Muscle layer of colon (tissue), 2 donors: ENCODE results near the gene KAZN.

Source experiments
- H3K27ac ChIP-seq: one replicate; pipeline ENCODE4 v1.7.0; 2013; ENCODE audit warnings: low read depth, mild to moderate bottlenecking, low read length, moderate library complexity
- H3K27me3 ChIP-seq, 2 donors: one replicate each; pipeline ENCODE4 v1.7.0; 2013; ENCODE audit warnings: low read length in 2 of 2, mild to moderate bottlenecking in 2 of 2; ENCODE audit not compliant: insufficient read depth in 2 of 2, control insufficient read depth in 1 of 2
- H3K36me3 ChIP-seq: one replicate; pipeline ENCODE4 v1.7.0; 2013; ENCODE audit warnings: mild to moderate bottlenecking, low read length; ENCODE audit not compliant: insufficient read depth
- H3K4me1 ChIP-seq: one replicate; pipeline ENCODE4 v1.7.0; 2013; ENCODE audit warnings: mild to moderate bottlenecking, low read length; ENCODE audit not compliant: insufficient read depth
- H3K4me3 ChIP-seq, 2 donors: one replicate each; pipeline ENCODE4 v1.7.0; 2013; ENCODE audit warnings: low read length in 2 of 2, low read depth in 1 of 2, mild to moderate bottlenecking in 1 of 2, moderate library complexity in 1 of 2
- H3K9ac ChIP-seq: one replicate; pipeline ENCODE4 v1.7.0; 2013; ENCODE audit warnings: low read length
- H3K9me3 ChIP-seq: one replicate; pipeline ENCODE4 v1.7.0; 2013; ENCODE audit warnings: mild to moderate bottlenecking, low read length
- donor health status: abdominal sarcoma.
- donor health status: Adenocarcinoma of cecum.

Gene KAZN

DNA sequence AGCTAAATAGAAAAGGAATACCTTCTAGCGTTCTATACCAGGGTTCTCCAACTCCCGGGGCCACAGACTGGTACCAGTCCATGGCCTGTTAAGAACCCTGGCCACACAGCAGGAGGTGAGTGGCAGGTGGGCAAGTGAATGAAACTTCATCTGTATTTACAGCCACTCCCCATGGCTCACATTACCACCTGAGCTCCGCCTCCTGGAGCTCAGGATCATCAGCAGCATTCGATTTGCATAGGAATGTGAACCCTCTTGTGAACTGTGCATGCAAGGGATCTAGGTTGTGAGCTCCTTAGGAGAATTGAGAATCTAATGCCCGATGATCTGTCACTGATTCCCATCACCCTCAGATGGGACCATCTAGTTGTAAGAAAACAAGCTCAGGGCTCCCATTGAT lies 107.3 kb downstream of the KAZN start:
- no peaks in the 10 kb centered on the region for H3K27me3 ChIP-seq
- no peaks in the 10 kb centered on the region for H3K4me1 ChIP-seq
- no peaks in the 10 kb centered on the region for H3K36me3 ChIP-seq
- no peak overlapping the region for H3K9ac ChIP-seq
- H3K4me3 ChIP-seq, result no peak overlapping the region
- no peak overlapping the region for H3K27ac ChIP-seq
- no peaks in the 10 kb centered on the region for H3K9me3 ChIP-seq

DNA sequence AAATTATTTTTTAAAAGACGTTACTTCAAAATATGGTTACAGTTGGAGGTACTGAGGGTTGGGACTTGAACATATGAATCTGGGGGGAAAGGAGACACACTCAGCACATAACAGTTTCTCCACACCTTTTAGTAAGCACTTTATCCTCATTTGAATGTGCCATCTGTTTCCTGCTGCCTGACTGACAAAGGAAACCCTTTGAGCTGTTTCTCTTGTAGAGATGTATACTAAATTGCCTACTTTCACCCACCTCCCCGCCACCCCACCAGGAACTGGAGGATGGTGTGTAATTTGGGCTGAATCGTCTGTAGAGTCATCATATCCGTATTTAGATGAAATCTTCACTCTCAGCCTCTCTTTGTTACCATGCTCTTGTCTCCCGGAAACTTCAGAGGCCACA lies 108.1 kb downstream of the KAZN start:
- Histone ChIP-seq H3K27ac (no peak overlapping the region), H3K9ac (no peak overlapping the region), H3K27me3 (no peaks in the 10 kb centered on the region), H3K4me1 (no peaks in the 10 kb centered on the region), H3K9me3 (no peaks in the 10 kb centered on the region), H3K4me3 (no peak overlapping the region), H3K36me3 (no peaks in the 10 kb centered on the region)

DNA sequence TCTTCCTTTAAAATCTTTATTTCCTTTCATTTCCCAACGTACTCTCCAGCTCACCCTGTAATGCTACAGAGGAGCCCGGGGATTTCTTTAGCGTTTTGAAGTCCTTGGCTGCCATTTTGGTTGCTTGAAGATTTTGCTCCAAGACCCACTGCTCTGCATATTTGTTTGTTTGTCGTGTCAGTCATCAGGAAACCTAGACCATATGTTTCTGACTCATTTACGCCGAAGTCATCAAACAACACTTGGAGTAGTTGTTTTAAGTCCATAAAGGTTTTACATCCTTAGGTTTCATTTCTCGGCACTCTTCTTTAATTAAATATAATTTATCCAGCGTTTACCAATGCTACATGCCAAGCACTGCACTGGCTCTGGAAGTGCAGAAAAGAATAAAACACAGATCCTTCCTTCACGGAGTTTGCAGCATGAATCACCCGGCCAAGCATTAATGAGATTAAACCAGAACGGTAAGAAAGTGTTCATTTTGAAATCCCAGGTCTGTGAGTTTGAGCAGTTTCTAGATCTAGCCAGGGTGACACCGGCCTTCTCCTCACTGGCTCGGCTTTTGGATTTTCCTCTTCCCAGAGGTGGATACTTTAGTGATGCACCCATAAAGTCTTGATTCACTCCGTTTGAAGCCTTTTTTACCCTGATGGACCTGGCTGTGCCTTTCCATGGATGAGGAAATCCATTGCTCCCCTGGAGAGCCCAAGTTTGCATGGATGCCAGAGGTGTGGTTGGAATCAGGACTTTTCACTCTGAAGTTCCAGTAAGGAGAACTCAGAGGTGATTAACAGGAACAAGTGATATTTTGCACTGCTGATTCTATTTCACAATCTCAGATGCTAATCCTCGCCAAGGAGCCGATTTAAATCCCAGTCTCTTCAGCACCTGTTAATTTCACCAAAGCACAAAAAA lies 109.3 kb downstream of the KAZN start:
- Histone ChIP-seq H3K27ac (no peak overlapping the region), H3K36me3 (no peaks in the 10 kb centered on the region), H3K27me3 (no peaks in the 10 kb centered on the region), H3K4me3 (no peak overlapping the region), H3K9ac (no peak overlapping the region), H3K9me3 (no peaks in the 10 kb centered on the region), H3K4me1 (no peaks in the 10 kb centered on the region)

DNA sequence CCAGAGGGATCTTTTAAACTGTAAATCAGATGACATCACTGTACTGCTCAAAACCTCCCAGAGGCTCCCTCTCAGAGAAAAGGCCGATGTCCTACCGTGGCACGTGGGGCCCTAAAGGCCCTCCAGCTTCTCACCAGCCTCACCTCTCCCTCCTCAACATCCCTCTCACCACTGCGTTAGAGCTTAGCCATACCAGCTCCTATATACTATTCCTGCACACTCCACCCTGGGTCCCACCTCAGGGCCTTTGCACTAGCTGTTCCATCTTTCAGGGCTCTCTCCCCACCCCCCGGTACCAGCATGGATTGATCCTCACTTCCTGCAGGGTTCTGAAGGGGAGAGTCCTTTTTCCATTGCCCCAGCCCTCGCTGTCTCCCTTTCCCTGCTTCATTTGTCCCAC lies 111.8 kb downstream of the KAZN start:
- no peak overlapping the region for H3K4me3 ChIP-seq
- H3K9me3 ChIP-seq, result no peaks in the 10 kb centered on the region

DNA sequence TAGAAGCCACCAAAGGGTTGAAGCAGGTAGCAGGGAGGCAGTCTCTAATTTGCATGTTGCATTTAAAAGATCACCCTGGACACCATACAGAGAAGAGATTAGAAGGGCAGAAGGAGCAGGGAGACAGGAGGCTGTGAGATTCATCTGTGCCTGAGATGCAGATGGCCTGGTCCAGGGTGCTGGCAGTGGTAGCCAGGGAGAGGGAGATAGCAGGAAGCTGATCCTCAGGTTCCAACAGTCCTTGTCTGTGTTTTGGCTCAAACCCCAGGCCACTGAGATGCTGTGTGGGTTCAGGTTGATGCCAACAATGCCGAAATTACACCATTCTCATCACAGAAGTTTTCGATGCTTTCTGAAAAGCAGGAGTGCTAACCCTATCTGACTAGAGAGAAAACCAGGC lies 113.7 kb downstream of the KAZN start:
- no peaks in the 10 kb centered on the region for H3K9me3 ChIP-seq
- H3K4me1 ChIP-seq, result no peaks in the 10 kb centered on the region
- H3K9ac ChIP-seq, result no peak overlapping the region
- H3K36me3 ChIP-seq, result no peaks in the 10 kb centered on the region
- H3K27me3 ChIP-seq, result no peaks in the 10 kb centered on the region
- H3K27ac ChIP-seq, result no peak overlapping the region
- no peak overlapping the region for H3K4me3 ChIP-seq

More for the DNA sequence above, 111.8 kb downstream of the KAZN start:
- Histone ChIP-seq H3K27ac (no peak overlapping the region), H3K9ac (no peak overlapping the region), H3K4me1 (no peaks in the 10 kb centered on the region), H3K36me3 (no peaks in the 10 kb centered on the region), H3K27me3 (no peaks in the 10 kb centered on the region)

DNA sequence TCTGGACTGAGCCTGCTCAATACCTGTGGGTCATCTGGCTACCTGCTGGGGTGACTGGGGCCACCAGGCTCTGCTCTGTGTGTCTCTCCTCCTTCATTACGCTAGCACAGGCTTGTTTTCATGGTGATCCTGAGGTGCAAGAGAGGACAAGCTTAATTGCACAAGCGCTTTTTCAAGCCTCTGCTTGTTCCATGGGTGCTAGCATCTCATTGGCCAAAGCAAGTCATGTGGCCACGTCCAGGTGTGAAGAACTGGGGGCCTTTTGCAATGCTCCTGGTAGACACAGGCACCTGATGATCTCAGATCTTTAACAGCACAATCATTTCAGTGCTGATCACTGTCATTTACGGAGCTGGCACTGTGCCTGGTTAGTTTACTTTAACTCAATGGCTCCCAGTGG lies 114.6 kb downstream of the KAZN start:
- Histone ChIP-seq H3K36me3 (no peaks in the 10 kb centered on the region), H3K27me3 (no peaks in the 10 kb centered on the region), H3K9ac (no peak overlapping the region), H3K9me3 (no peaks in the 10 kb centered on the region), H3K27ac (no peak overlapping the region), H3K4me1 (no peaks in the 10 kb centered on the region), H3K4me3 (no peak overlapping the region)

DNA sequence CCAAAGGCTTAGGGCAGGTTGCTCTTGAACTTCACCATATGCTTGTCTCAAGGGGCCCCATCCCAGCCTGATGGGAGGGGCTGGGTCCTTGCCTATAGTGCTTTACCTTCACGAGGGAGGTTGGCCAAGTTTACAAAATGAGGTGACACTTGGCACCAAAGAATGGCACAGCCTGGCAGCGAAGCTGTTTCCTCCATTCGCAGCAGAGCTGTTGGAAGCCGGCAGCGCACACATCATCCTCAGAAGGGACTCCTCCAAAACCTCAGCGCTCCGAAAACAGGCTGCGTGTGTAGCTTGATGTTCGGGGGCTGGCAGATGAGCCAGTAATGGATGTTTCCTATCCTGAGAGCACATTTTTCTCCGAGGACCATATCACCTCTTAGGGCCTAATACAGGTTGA lies 116.8 kb downstream of the KAZN start:
- Histone ChIP-seq H3K36me3 (no peaks in the 10 kb centered on the region), H3K27me3 (no peaks in the 10 kb centered on the region), H3K9me3 (no peaks in the 10 kb centered on the region), H3K4me1 (no peaks in the 10 kb centered on the region), H3K9ac (no peak overlapping the region), H3K27ac (no peak overlapping the region), H3K4me3 (no peak overlapping the region)

DNA sequence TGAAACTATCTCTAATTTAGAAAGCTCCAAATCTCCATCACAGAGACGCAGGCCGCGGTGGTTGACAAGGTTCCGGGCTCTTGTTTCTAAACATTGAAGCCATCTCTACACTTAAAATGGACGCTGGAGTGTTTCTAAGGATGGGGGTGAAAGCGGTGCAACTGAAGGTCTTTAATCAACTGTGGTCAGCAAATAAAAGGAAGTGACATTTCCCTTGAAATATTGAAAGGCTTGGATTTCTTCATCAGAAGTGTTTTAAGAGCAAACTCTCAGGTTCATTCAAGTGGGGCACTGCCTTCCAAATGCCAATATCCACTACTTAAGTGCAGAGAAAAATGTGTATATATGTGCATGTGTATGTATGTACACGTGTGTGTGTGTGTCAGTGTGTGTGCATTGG lies 117.3 kb downstream of the KAZN start:
- Histone ChIP-seq H3K4me3 (no peak overlapping the region), H3K36me3 (no peaks in the 10 kb centered on the region), H3K9me3 (no peaks in the 10 kb centered on the region), H3K4me1 (no peaks in the 10 kb centered on the region), H3K27me3 (no peaks in the 10 kb centered on the region), H3K27ac (no peak overlapping the region), H3K9ac (no peak overlapping the region)

DNA sequence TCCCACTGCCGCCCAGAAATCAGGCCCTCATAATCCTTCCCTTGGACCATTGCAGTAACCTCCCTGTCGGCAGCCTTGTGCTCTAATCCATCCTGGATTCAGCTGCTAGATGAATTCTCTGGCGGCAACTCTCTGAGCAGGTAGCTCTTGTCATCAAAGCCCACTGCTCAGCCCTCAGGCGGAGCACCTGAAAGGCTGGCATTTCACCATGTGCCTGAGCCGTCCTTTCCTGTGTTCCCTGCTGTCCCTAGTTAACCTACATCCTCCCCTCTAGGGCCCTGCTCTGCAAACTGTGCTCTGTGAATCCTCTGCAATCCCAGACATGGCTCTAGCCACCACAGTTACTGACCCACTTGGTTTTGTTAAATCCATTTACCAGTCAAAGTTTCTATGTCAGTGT lies 118.0 kb downstream of the KAZN start:
- Histone ChIP-seq H3K4me3 (no peak overlapping the region), H3K9ac (no peak overlapping the region), H3K4me1 (no peaks in the 10 kb centered on the region), H3K27ac (no peak overlapping the region), H3K36me3 (no peaks in the 10 kb centered on the region), H3K27me3 (no peaks in the 10 kb centered on the region), H3K9me3 (no peaks in the 10 kb centered on the region)

DNA sequence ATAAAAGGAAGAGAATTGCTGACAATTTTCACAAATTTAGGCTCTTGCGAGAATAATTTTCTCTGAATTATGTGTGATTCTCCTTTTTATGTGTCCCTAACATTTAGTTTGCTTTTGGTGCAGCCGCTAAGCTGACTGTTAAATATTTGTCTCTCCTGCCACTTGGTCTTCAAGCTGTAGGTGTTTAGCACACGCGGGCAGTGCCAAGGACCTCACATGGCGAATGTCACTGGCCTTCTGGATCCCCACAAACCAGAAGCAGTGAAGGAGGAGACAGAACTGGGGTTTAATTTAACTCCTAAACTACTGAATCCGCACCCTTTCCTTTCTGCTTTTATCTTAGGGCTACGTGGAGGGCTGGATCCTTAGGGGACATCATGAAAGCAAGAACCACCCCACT lies 120.0 kb downstream of the KAZN start:
- no peaks in the 10 kb centered on the region for H3K9me3 ChIP-seq
- H3K27ac ChIP-seq, result no peak overlapping the region
- H3K4me1 ChIP-seq, result no peaks in the 10 kb centered on the region
- no peak overlapping the region for H3K4me3 ChIP-seq
- no peaks in the 10 kb centered on the region for H3K36me3 ChIP-seq
- H3K27me3 ChIP-seq, result no peaks in the 10 kb centered on the region
- H3K9ac ChIP-seq, result no peak overlapping the region

DNA sequence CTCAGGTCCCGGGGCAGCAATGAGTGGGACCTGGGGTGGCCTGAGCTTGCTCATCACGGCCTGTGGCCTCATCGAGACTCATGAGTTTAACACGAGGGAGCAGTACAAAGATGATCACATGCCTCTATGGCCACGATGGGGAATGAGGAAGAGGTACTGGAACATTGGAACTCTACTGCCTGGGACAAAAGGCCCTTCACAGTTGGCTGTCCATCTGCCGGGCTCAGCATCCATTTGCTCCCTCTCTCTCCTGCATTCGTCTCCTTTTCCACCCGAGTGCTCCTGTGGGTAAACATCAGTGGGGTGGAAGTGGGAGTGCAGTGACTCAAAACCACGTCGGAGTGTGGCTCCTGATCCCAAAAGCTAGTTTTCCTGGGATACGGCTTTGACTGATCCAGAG lies 124.9 kb downstream of the KAZN start:
- Histone ChIP-seq H3K4me3 (no peak overlapping the region), H3K27ac (no peak overlapping the region), H3K27me3 (no peaks in the 10 kb centered on the region), H3K36me3 (no peaks in the 10 kb centered on the region), H3K4me1 (no peaks in the 10 kb centered on the region), H3K9me3 (no peaks in the 10 kb centered on the region), H3K9ac (no peak overlapping the region)

DNA sequence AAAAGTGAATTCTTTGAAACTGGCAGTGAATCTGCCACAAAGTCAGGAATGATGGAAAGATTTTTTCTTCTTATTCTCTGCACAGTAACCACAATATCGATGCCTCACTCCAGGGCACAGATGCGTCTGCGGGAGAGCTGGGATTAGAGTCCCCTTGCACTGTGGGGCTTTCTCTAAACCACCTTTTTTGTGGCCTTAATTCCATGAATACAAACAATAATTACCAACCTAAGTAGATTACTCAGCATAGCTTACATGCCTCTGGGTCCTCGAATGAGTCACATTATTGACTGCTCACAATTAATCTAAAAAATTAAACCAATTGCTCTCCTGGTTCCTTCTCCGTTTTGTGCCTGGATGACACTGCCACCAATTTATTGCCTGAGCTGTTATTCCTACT lies 125.8 kb downstream of the KAZN start:
- Histone ChIP-seq H3K4me3 (no peak overlapping the region), H3K9me3 (no peaks in the 10 kb centered on the region)

More for the DNA sequence above, 125.8 kb downstream of the KAZN start:
- Histone ChIP-seq H3K27ac (no peak overlapping the region), H3K9ac (no peak overlapping the region), H3K27me3 (no peaks in the 10 kb centered on the region), H3K36me3 (no peaks in the 10 kb centered on the region), H3K4me1 (no peaks in the 10 kb centered on the region)
